Middle frontal gyrus (tissue), 1 donor: Measurements from ENCODE around the gene OR10G8.

ENCODE experiments used
- DNase-seq: peaks from one replicate; pipeline ENCODE4 v3.0.0-alpha.2; 2015; ENCODE audit warnings: low spot score; ENCODE audit errors: extremely low spot score

OR10G8 gene

GRCh38 chr11:124077266-124077665 lies 50.7 kb downstream of the OR10G8 start:
- no peak for DNase-seq

- DNase-seq = no peak
Observed at GRCh38 chr11:124078591-124078990, 52.0 kb downstream of the OR10G8 start.

- no peak for DNase-seq
Observed at GRCh38 chr11:124079631-124080326, 53.2 kb downstream of the OR10G8 start.
